ENCODE measurements around the gene ATP6V1G2. TPM values are rescaled to one million over a fixed set of nuclear protein-coding genes. Genes with fewer than 3 reads are reported as not detected.

ATP6V1G2 gene
- total RNA-seq (2022; extraction: Qiagen RNA extraction; ENCODE audit: low read depth): 0.48 to 0.86 TPM (median 0.65 TPM) in 5 replicates

DNA sequence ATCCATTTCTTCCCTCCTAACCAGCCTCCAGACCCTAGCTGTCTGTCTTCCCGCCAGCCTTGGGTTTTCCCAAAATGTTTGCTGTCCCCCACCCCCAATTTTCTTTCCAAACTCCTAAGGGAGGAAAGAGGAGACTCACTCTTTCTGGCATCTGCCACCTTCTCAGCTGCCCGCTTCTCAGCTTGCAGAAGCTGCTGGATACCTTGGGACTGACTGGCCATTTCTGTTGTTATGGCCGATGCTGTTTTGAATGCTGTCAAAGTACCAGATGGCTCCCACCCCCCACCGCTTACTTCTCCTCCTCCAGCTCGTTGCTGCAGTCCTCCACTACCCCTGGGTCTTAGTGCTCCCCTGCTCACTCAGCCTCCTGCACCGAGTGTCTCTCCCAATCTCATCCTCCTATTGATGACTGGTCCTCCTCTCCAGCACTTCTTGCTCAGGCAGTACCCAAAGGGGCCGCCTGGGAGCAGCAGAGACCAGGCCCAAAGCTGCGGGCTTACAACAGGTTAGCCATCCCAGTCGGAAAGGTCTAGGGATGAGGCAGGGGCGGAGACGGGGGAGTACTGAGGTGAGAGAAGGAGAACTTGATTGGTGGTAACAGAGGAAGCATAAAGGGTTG is at the start of gene ATP6V1G2:
TSS of gene ATP6V1G2 (minus strand) at position 270 of the 619 bp plus-strand sequence. CDS start at position 221, 49 bp downstream.

DNA sequence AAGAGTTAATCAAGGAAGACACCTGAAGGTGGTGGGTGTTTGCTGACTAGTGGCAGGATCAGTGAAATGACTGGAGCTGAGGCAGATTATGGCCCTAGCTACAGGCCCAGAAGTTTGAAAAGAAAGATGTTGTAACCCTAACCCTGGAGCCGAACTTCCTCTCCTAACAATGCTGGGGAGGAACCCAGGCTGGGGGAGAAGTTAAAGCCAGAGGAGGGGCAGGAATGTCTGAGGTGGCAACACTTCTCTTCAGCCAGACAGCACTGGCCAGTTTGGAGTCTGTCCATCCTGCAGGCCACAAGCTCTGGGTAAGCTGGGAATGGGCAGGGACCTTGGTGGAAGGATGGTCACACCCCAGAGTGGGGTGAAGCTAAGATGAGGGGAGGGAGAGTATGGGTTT is 39.6 kb upstream of the ATP6V1G2 start, which contains the start of gene LST1:
TSS of gene LST1 (plus strand) at position 270 of the 400 bp plus-strand sequence. CDS start 1,023 bp downstream, outside the sequence.

DNA sequence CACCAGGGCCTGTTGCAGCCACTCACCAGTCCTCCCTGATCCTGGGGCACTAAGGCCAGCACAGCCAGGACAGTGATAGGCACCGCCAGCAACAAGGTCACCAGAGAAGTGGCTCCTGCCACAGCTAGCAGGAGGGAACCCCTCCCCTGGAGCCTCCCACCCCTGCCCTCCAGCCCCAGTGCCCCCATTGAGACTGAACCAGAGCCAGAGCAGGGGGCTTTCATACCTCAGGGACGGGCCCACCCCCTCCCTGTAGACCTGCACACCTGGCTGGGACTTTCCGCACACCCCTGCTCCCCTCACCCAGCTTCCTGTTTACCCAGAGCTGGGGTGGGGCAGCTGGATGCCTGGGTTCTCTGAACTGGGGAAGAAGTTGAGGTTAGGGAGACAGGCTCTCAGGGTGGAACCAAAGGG is 35.8 kb upstream of the ATP6V1G2 start, which contains the start of gene LTB:
TSS of gene LTB (minus strand) at position 195 of the 414 bp plus-strand sequence. CDS start at position 188, 7 bp downstream.

DNA sequence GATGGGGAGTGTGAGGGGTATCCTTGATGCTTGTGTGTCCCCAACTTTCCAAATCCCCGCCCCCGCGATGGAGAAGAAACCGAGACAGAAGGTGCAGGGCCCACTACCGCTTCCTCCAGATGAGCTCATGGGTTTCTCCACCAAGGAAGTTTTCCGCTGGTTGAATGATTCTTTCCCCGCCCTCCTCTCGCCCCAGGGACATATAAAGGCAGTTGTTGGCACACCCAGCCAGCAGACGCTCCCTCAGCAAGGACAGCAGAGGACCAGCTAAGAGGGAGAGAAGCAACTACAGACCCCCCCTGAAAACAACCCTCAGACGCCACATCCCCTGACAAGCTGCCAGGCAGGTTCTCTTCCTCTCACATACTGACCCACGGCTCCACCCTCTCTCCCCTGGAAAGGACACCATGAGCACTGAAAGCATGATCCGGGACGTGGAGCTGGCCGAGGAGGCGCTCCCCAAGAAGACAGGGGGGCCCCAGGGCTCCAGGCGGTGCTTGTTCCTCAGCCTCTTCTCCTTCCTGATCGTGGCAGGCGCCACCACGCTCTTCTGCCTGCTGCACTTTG is 29.0 kb upstream of the ATP6V1G2 start, which contains the start of gene TNF:
TSS of gene TNF (plus strand) at position 231 of the 567 bp plus-strand sequence. CDS start at position 408, 177 bp downstream.

DNA sequence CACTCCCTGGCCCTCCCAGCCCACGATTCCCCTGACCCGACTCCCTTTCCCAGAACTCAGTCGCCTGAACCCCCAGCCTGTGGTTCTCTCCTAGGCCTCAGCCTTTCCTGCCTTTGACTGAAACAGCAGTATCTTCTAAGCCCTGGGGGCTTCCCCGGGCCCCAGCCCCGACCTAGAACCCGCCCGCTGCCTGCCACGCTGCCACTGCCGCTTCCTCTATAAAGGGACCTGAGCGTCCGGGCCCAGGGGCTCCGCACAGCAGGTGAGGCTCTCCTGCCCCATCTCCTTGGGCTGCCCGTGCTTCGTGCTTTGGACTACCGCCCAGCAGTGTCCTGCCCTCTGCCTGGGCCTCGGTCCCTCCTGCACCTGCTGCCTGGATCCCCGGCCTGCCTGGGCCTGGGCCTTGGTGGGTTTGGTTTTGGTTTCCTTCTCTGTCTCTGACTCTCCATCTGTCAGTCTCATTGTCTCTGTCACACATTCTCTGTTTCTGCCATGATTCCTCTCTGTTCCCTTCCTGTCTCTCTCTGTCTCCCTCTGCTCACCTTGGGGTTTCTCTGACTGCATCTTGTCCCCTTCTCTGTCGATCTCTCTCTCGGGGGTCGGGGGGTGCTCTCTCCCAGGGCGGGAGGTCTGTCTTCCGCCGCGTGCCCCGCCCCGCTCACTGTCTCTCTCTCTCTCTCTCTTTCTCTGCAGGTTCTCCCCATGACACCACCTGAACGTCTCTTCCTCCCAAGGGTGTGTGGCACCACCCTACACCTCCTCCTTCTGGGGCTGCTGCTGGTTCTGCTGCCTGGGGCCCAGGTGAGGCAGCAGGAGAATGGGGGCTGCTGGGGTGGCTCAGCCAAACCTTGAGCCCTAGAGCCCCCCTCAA is 25.9 kb upstream of the ATP6V1G2 start, which contains the start of gene LTA:
TSS of gene LTA (plus strand) at position 249 of the 871 bp plus-strand sequence. CDS start at position 703, 454 bp downstream.

DNA sequence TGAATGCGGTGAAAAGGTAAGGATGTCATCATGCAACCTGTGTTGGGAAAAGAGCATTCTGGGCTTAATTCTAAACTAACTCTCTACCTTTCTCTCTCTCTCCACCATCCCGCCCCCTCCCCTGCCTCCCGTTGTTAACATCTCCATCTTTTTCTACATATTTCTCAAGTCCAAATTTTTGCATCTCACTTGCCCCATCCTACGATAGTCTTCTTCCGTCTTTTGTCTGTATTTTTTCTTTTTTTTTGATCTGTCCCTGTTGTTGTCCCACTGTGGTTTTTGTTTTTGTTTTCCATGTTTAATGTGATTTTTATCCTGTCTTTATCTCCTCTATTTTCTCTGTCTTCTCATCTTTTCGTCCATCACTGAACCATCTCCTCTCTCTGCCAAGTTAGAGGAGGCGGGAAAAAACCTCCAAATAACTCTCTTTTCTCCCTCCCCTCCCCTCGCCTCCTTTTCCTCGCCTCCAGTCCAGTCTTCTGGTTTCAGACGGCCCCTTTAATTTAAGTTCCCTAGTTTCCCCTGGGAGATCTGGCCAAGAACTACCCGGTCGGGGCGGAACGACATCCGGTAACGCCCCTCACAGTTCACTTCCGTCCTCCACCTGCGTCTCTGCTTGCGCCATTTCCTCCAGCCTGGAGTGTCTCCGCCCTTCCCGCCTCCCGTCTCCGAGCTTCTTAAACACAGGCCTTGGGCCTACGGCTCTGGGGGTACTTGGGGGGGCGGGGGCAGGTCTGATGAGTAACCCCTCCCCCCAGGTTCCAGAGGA is 734 bp upstream of the ATP6V1G2 start, which contains the start of gene NFKBIL1:
TSS of gene NFKBIL1 (plus strand) at position 651 of the 769 bp plus-strand sequence. CDS start at position 738, 87 bp downstream.

DNA sequence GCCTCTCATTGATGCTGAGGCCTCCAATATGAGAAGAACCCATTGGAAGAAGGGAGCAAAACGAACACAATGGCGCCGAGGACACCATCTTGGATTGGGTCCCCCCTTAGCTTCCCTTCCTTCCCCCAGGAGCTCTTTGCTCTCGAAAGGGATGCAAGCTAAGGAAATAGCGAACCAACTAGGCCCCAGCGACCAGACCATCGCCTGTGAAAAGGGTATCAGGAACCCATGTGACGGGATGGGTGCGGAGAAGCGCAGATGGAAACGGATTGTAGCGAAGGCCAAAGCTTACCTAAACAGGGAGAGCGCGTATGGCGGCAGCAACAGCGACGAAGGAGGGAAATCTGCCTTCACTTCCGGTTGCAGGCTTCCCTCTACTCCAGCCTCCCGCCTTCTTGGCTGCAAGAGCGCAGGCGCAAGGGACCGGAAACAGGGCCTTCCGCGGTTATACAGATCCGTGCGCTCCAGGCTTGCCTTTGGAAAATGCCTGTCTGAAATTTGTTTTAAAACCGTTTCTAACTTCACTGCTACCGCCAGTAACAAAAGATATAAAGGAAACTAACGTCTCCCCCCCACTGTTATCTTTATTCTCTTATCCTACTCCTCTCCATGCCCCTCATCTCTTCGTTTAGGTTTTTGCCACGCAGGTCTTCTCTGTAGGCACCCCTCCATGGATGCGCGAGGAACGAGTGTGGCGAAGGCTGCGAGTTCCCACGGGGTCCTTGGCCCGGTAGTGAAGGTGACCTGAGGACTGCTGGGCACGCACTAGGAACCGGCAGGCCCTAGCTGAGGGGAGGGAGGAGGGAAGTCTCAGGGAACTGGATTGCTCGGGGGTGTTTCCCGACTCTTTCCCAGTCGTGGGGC is 4.5 kb downstream of the ATP6V1G2 start, which contains the start of gene DDX39B:
TSS of gene DDX39B (minus strand) at position 346 of the 864 bp plus-strand sequence. CDS start 1,471 bp downstream, outside the sequence.

DNA sequence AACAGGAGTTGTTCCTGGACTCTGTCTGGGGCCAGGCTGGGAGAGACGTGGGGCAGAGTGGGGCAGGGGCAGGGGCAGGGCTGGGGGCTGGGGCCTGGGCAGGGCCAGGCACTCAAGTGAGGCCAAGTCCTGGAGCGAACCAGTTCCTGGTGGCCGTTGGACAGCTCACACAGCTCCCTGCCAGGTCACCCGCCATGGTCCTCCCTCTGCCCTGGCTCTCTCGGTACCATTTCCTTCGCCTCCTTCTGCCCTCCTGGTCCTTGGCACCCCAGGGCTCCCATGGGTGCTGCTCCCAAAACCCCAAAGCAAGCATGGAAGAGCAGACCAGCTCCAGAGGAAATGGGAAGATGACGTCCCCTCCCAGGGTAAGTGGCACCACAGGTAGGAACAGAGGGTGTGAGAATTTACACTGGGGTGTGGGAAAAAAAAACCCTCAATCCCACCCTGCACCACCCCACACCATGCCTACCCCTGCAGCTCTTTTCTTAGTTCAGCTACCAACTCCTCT is 17.5 kb downstream of the ATP6V1G2 start, which contains the start of gene MCCD1:
TSS of gene MCCD1 (plus strand) at position 142 of the 508 bp plus-strand sequence. CDS start at position 195, 53 bp downstream.

DNA sequence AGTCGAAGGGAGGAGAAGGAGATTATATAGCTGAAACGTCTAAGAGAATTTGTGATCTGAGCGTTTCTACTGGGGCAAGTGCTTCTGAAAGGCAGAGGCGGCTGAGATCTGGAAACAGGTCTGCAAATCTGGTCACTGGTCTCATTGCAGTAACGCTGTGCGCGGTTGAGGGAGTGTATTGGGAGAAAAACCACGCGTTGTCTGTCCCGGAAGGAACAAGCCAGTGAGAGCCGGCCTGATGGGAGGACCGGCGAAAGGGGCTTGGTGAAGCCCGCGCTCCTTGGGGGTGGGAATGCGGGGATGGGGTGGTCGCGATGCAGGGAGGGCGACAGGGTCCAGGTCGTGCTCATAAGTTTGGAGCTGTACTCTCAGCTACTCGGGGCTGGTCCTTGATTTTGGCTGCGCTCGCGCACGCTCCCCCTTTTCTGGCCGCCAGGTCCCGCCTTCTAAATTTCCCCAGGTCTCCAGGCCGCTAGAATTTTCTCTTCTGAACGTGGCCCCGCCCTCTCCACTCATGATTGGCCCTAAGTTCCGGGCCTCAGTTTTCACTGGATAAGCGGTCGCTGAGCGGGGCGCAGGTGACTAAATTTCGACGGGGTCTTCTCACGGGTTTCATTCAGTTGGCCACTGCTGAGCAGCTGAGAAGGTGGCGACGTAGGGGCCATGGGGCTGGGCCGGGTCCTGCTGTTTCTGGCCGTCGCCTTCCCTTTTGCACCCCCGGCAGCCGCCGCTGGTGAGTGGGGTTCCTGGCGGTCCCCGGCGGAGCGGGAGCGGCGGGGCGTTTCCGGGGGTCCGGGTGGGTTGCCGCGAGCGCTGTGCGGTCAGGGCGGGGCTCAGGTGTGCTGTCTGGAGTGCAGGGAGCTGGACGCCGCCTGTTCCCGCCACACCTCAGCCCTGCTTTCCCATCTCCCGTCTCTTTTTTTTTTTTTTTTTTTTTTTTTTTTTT is 48.6 kb downstream of the ATP6V1G2 start, which contains the start of gene MICB:
TSS of gene MICB (plus strand) at position 615 of the 946 bp plus-strand sequence. CDS start at position 664, 49 bp downstream.

Other genes starting within 250 kb of the ATP6V1G2 start
- 24.5 to 36.5 TPM (median 29.0 TPM) in 5 replicates for gene HLA-B, start 189.4 kb downstream of the ATP6V1G2 start, total RNA-seq (2022; extraction: Qiagen RNA extraction; ENCODE audit: low read depth)
- gene MICA, start 143.0 kb downstream of the ATP6V1G2 start, total RNA-seq (2022; extraction: Qiagen RNA extraction; ENCODE audit: low read depth): 25.6 to 27.7 TPM (median 26.8 TPM) in 5 replicates
- gene MICB, start 48.5 kb downstream of the ATP6V1G2 start, total RNA-seq (2022; extraction: Qiagen RNA extraction; ENCODE audit: low read depth): 6.0 to 8.4 TPM (median 7.5 TPM) in 5 replicates
- gene MCCD1, start 17.6 kb downstream of the ATP6V1G2 start, total RNA-seq (2022; extraction: Qiagen RNA extraction; ENCODE audit: low read depth): not detected in 5 replicates
- gene DDX39B, start 4.6 kb downstream of the ATP6V1G2 start, total RNA-seq (2022; extraction: Qiagen RNA extraction; ENCODE audit: low read depth): 340 to 430 TPM (median 406 TPM) in 5 replicates
- gene NFKBIL1, start 1.0 kb upstream of the ATP6V1G2 start, total RNA-seq (2022; extraction: Qiagen RNA extraction; ENCODE audit: low read depth): 9.3 to 11.8 TPM (median 11.3 TPM) in 5 replicates
- gene LTA, start 25.7 kb upstream of the ATP6V1G2 start, total RNA-seq (2022; extraction: Qiagen RNA extraction; ENCODE audit: low read depth): 0.10 TPM in 1 of 5 replicates, not detected in the others
- gene TNF, start 29.0 kb upstream of the ATP6V1G2 start, total RNA-seq (2022; extraction: Qiagen RNA extraction; ENCODE audit: low read depth): 0.10 to 0.19 TPM in 2 of 5 replicates, not detected in the others
- gene LTB, start 35.8 kb upstream of the ATP6V1G2 start, total RNA-seq (2022; extraction: Qiagen RNA extraction; ENCODE audit: low read depth): 0.25 to 0.57 TPM (median 0.49 TPM) in 4 of 5 replicates, not detected in the other
- 0.28 to 1.3 TPM in 2 of 5 replicates, not detected in the others for gene LST1, start 39.7 kb upstream of the ATP6V1G2 start, total RNA-seq (2022; extraction: Qiagen RNA extraction; ENCODE audit: low read depth)
- not detected in 5 replicates for gene NCR3, start 46.4 kb upstream of the ATP6V1G2 start, total RNA-seq (2022; extraction: Qiagen RNA extraction; ENCODE audit: low read depth)
- gene AIF1, start 68.6 kb upstream of the ATP6V1G2 start, total RNA-seq (2022; extraction: Qiagen RNA extraction; ENCODE audit: low read depth): not detected in 5 replicates
- gene PRRC2A, start 74.1 kb upstream of the ATP6V1G2 start, total RNA-seq (2022; extraction: Qiagen RNA extraction; ENCODE audit: low read depth): 64.9 to 89.6 TPM (median 85.2 TPM) in 5 replicates
- gene BAG6, start 106.1 kb upstream of the ATP6V1G2 start, total RNA-seq (2022; extraction: Qiagen RNA extraction; ENCODE audit: low read depth): 107 to 155 TPM (median 142 TPM) in 5 replicates
- gene APOM, start 109.3 kb upstream of the ATP6V1G2 start, total RNA-seq (2022; extraction: Qiagen RNA extraction; ENCODE audit: low read depth): 2.8 to 3.3 TPM (median 2.9 TPM) in 5 replicates
- 10.4 to 12.9 TPM (median 12.5 TPM) in 5 replicates for gene C6orf47, start 114.2 kb upstream of the ATP6V1G2 start, total RNA-seq (2022; extraction: Qiagen RNA extraction; ENCODE audit: low read depth)
- 10.0 to 13.7 TPM (median 13.3 TPM) in 5 replicates for gene GPANK1, start 118.4 kb upstream of the ATP6V1G2 start, total RNA-seq (2022; extraction: Qiagen RNA extraction; ENCODE audit: low read depth)
- 168 to 197 TPM (median 178 TPM) in 5 replicates for gene CSNK2B, start 119.5 kb upstream of the ATP6V1G2 start, total RNA-seq (2022; extraction: Qiagen RNA extraction; ENCODE audit: low read depth)
- 3.7 to 6.0 TPM (median 4.3 TPM) in 5 replicates for gene LY6G5B, start 123.4 kb upstream of the ATP6V1G2 start, total RNA-seq (2022; extraction: Qiagen RNA extraction; ENCODE audit: low read depth)
- gene LY6G5C, start 134.5 kb upstream of the ATP6V1G2 start, total RNA-seq (2022; extraction: Qiagen RNA extraction; ENCODE audit: low read depth): 0.77 to 1.9 TPM (median 1.2 TPM) in 5 replicates
- gene ABHD16A, start 156.7 kb upstream of the ATP6V1G2 start, total RNA-seq (2022; extraction: Qiagen RNA extraction; ENCODE audit: low read depth): 14.1 to 20.1 TPM (median 18.3 TPM) in 5 replicates
- gene LY6G6F, start 160.3 kb upstream of the ATP6V1G2 start, total RNA-seq (2022; extraction: Qiagen RNA extraction; ENCODE audit: low read depth): not detected in 5 replicates
- gene LY6G6D, start 168.7 kb upstream of the ATP6V1G2 start, total RNA-seq (2022; extraction: Qiagen RNA extraction; ENCODE audit: low read depth): not detected in 5 replicates
- gene LY6G6C, start 175.1 kb upstream of the ATP6V1G2 start, total RNA-seq (2022; extraction: Qiagen RNA extraction; ENCODE audit: low read depth): 0.20 TPM in 1 of 5 replicates, not detected in the others
- gene MPIG6B, start 176.8 kb upstream of the ATP6V1G2 start, total RNA-seq (2022; extraction: Qiagen RNA extraction; ENCODE audit: low read depth): not detected in 5 replicates
- gene DDAH2, start 182.7 kb upstream of the ATP6V1G2 start, total RNA-seq (2022; extraction: Qiagen RNA extraction; ENCODE audit: low read depth): 26.5 to 32.4 TPM (median 29.4 TPM) in 5 replicates
- gene CLIC1, start 189.9 kb upstream of the ATP6V1G2 start, total RNA-seq (2022; extraction: Qiagen RNA extraction; ENCODE audit: low read depth): 476 to 542 TPM (median 495 TPM) in 5 replicates
- 10.2 to 14.3 TPM (median 13.0 TPM) in 5 replicates for gene MSH5, start 193.4 kb upstream of the ATP6V1G2 start, total RNA-seq (2022; extraction: Qiagen RNA extraction; ENCODE audit: low read depth)
- 2.0 to 4.2 TPM (median 3.7 TPM) in 5 replicates for gene SAPCD1, start 216.0 kb upstream of the ATP6V1G2 start, total RNA-seq (2022; extraction: Qiagen RNA extraction; ENCODE audit: low read depth)
- gene VWA7, start 230.7 kb upstream of the ATP6V1G2 start, total RNA-seq (2022; extraction: Qiagen RNA extraction; ENCODE audit: low read depth): 1.2 to 2.0 TPM (median 1.7 TPM) in 5 replicates
- 50.9 to 59.8 TPM (median 55.8 TPM) in 5 replicates for gene VARS1, start 249.1 kb upstream of the ATP6V1G2 start, total RNA-seq (2022; extraction: Qiagen RNA extraction; ENCODE audit: low read depth)